H1 (cell line): ENCODE measurements around the gene UBXN1. TPM values are rescaled to one million over a fixed set of nuclear protein-coding genes. Genes with fewer than 3 reads are reported as not detected.

Experiments
- POLR2A ChIP-seq, 2 experiments: IDR thresholded peaks; 1 replicate in 1 of 2; 2 replicates in 1 of 2; pipeline ENCODE4 v1.6.1; 2011; ENCODE audit warnings: low read depth in 2 of 2, low read length in 2 of 2, mild to moderate bottlenecking in 2 of 2; ENCODE audit errors: control extremely low read depth in 1 of 2
- polyA plus RNA-seq, 7 experiments: library from polyadenylated mRNA; depleted of rRNA in 3 of 7; stranded (reverse) in 5 of 7; unstranded in 2 of 7; fragments of >200 nt in 5 of 7; fragments of 200-250 nt in 2 of 7; gene quantifications; 1 replicate in 5 of 7; 2 replicates in 1 of 7; 4 replicates in 1 of 7; pipeline versions ENCODE4 v1.2.1 to v1.2.3, GENCODE V29; 2011 to 2013; ENCODE audit warnings: missing spikeins in 2 of 7, mixed read lengths in 2 of 7
- total RNA-seq: library from RNA; stranded (reverse); fragmentation: NEBNext Ultra II Directional; extraction: Animal tissue kit (Norgen Biotek cat#: 25700); gene quantifications from 2 replicates; pipeline ENCODE4 v1.2.1, GENCODE V29; 2021
- TF ChIP-seq, protein P1 (sequence below): IDR thresholded peaks from 2 replicates; pipeline ENCODE4 v1.6.1; 2012; ENCODE audit warnings: inconsistent platforms

Gene UBXN1
- total and polyA plus RNA-seq, 2 of the 8 experiments (the other 6 are each of a cell fraction or from before 2014, with no cell fraction given), result 78.6 to 114 TPM

GRCh38 chr11:62726915-62727164 lies 48.0 kb upstream of the UBXN1 start (continued):
- TF ChIP-seq, protein P1, sequence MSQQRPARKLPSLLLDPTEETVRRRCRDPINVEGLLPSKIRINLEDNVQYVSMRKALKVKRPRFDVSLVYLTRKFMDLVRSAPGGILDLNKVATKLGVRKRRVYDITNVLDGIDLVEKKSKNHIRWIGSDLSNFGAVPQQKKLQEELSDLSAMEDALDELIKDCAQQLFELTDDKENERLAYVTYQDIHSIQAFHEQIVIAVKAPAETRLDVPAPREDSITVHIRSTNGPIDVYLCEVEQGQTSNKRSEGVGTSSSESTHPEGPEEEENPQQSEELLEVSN, result no peak
- no peak for TF ChIP-seq POLR2A (IDR thresholded peaks at IDR 0.05; ENCODE audit: control extremely low read depth in 1 of 2, low read depth in 2 of 2, low read length in 2 of 2)
